ENCODE data around the gene FAM83C.

FAM83C gene

GRCh38 chr20:35291654-35292503, at the start of gene FAM83C:
Gene FAM83C (minus strand): TSS chr20:35292425. CDS start chr20:35292304, 121 bp downstream.
- no peak within 1 kb of the TSS for H3K4me3 ChIP-seq (ENCODE audit: low read depth, low read length)
- no peak for DNase-seq (ENCODE audit: low read depth)
- no peak for TF ChIP-seq CTCF (IDR thresholded peaks at IDR 0.05; ENCODE audit: insufficient read depth, low read depth, low read length, missing control alignments)

- H3K4me3 ChIP-seq (ENCODE audit: low read depth, low read length) = no peak overlapping the region
- TF ChIP-seq CTCF (IDR thresholded peaks at IDR 0.05; ENCODE audit: insufficient read depth, low read depth, low read length, missing control alignments) = no peak
- DNase-seq (ENCODE audit: low read depth) = no peak
These were observed 49.3 kb upstream of the FAM83C start for GRCh38 chr20:35341366-35342028.

GRCh38 chr20:35340436-35340835, 48.2 kb upstream of the FAM83C start:
- no peak overlapping the region for H3K4me3 ChIP-seq (ENCODE audit: low read depth, low read length)
- no peak for TF ChIP-seq CTCF (IDR thresholded peaks at IDR 0.05; ENCODE audit: insufficient read depth, low read depth, low read length, missing control alignments)
- no peak for DNase-seq (ENCODE audit: low read depth)

- DNase-seq (ENCODE audit: low read depth) = no peak
- no peak for TF ChIP-seq CTCF (IDR thresholded peaks at IDR 0.05; ENCODE audit: insufficient read depth, low read depth, low read length, missing control alignments)
- H3K4me3 ChIP-seq (ENCODE audit: low read depth, low read length) = no peak overlapping the region
These were observed 47.4 kb upstream of the FAM83C start for GRCh38 chr20:35339636-35340035.

- no peak for DNase-seq (ENCODE audit: low read depth)
- TF ChIP-seq CTCF (IDR thresholded peaks at IDR 0.05; ENCODE audit: insufficient read depth, low read depth, low read length, missing control alignments) = no peak
- H3K4me3 ChIP-seq (ENCODE audit: low read depth, low read length) = no peak overlapping the region
These were observed 46.8 kb upstream of the FAM83C start for GRCh38 chr20:35339007-35339406.

- TF ChIP-seq CTCF (IDR thresholded peaks at IDR 0.05; ENCODE audit: insufficient read depth, low read depth, low read length, missing control alignments) = no peak
- H3K4me3 ChIP-seq (ENCODE audit: low read depth, low read length) = no peak overlapping the region
- DNase-seq (ENCODE audit: low read depth) = no peak
These were observed 42.3 kb upstream of the FAM83C start for GRCh38 chr20:35334311-35335101.
